Osteoblast (primary cell): ENCODE measurements around the gene CCL26. TPM values are rescaled to one million over a fixed set of nuclear protein-coding genes. Genes with fewer than 3 reads are reported as not detected.

Source experiments
- DNase-seq: peaks from one replicate; pipeline ENCODE4 v3.0.0; 2011; ENCODE audit warnings: low spot score, mixed read lengths; ENCODE audit not compliant: insufficient read length; ENCODE audit errors: missing footprints
- H2AFZ ChIP-seq: 2 replicates; pipeline ENCODE4 v1.6.0; 2011; ENCODE audit warnings: mild to moderate bottlenecking, low read length
- H3K27ac ChIP-seq: 2 replicates; pipeline ENCODE4 v1.5.1; 2011; ENCODE audit warnings: mild to moderate bottlenecking, low read depth, low read length, moderate library complexity
- H3K27me3 ChIP-seq: 2 replicates; pipeline ENCODE4 v1.6.0; 2012; ENCODE audit warnings: mild to moderate bottlenecking, control low read depth, inconsistent platforms, low read length, moderate library complexity; ENCODE audit not compliant: insufficient read depth
- H3K36me3 ChIP-seq: 2 replicates; pipeline ENCODE4 v1.5.1; 2011; ENCODE audit warnings: mild to moderate bottlenecking, low read length, control low read depth, moderate library complexity; ENCODE audit not compliant: insufficient read depth
- H3K4me1 ChIP-seq: 2 replicates; pipeline ENCODE4 v1.5.1; 2011; ENCODE audit warnings: mild to moderate bottlenecking, low read length, control low read depth, moderate library complexity; ENCODE audit not compliant: insufficient read depth
- H3K4me2 ChIP-seq: 2 replicates; pipeline ENCODE4 v1.6.0; 2011; ENCODE audit warnings: mild to moderate bottlenecking, low read length; ENCODE audit not compliant: insufficient read depth
- H3K4me3 ChIP-seq: fragments of 200-600 bp; sonication (generic); 3 replicates; pipeline ENCODE4 v1.5.1; 2012; ENCODE audit warnings: mild to moderate bottlenecking, low read length, inconsistent platforms; ENCODE audit not compliant: insufficient read depth
- H3K79me2 ChIP-seq: 2 replicates; pipeline ENCODE4 v1.6.0; 2012; ENCODE audit warnings: mild to moderate bottlenecking, low read length, control low read depth, inconsistent platforms; ENCODE audit not compliant: insufficient read depth
- H3K9me3 ChIP-seq: 2 replicates; pipeline ENCODE4 v1.5.1; 2011; ENCODE audit warnings: low read depth, low read length, control low read depth
- H4K20me1 ChIP-seq: 2 replicates; pipeline ENCODE4 v1.6.0; 2012; ENCODE audit warnings: mild to moderate bottlenecking, low read length, control low read depth; ENCODE audit not compliant: insufficient read depth
- total RNA-seq: library from RNA; depleted of rRNA; stranded (reverse); fragments of >200 nt; gene quantifications from 2 replicates; pipeline ENCODE4 v1.2.3, GENCODE V29; 2012
- TF ChIP-seq, protein P1 (sequence below): IDR thresholded peaks from 2 replicates; pipeline ENCODE4 v1.5.1; 2011; ENCODE audit warnings: mild to moderate bottlenecking, low read depth, low read length, moderate library complexity; ENCODE audit errors: extremely low read depth

The CCL26 gene
- total RNA-seq, 1 donor: 1.1 TPM

DNA sequence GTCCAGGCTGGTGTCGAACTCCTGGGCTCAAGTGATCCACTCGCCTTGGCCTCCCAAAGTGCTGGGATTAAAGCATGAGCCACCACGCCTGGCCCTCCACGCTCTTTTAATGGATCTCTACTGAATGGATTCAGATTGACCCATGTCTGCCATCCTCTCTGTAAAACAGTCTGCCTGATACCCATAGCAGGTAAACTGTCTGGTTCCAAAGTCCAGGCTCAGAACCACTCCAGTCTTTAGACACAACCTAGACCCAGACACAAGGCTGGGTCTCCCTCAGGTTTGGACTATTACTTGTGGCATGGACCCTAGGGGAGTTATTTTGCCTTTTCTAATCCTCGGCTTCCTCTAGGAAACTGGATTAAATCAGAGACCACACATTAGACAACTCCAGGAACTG lies 52.4 kb downstream of the CCL26 start:
- no peaks in the 10 kb centered on the region for H3K27me3 ChIP-seq
- TF ChIP-seq, protein P1, sequence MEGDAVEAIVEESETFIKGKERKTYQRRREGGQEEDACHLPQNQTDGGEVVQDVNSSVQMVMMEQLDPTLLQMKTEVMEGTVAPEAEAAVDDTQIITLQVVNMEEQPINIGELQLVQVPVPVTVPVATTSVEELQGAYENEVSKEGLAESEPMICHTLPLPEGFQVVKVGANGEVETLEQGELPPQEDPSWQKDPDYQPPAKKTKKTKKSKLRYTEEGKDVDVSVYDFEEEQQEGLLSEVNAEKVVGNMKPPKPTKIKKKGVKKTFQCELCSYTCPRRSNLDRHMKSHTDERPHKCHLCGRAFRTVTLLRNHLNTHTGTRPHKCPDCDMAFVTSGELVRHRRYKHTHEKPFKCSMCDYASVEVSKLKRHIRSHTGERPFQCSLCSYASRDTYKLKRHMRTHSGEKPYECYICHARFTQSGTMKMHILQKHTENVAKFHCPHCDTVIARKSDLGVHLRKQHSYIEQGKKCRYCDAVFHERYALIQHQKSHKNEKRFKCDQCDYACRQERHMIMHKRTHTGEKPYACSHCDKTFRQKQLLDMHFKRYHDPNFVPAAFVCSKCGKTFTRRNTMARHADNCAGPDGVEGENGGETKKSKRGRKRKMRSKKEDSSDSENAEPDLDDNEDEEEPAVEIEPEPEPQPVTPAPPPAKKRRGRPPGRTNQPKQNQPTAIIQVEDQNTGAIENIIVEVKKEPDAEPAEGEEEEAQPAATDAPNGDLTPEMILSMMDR: no peak
- H4K20me1 ChIP-seq: no peaks in the 10 kb centered on the region
- no peaks in the 10 kb centered on the region for H3K9me3 ChIP-seq
- no peak overlapping the region for H3K27ac ChIP-seq
- H3K36me3 ChIP-seq: no peaks in the 10 kb centered on the region
- no peak overlapping the region for H2AFZ ChIP-seq
- H3K79me2 ChIP-seq: no peaks in the 10 kb centered on the region
- no peak overlapping the region for H3K4me3 ChIP-seq
- H3K4me2 ChIP-seq: no peak overlapping the region
- H3K4me1 ChIP-seq: peaks cover 14% of the 10 kb centered on the region
- DNase-seq: no peak

Other genes starting within 250 kb of the CCL26 start
- gene HIP1, start 33.3 kb downstream of the CCL26 start, total RNA-seq: 24.2 and 25.7 TPM in 2 replicates
- gene CCL24, start 41.6 kb upstream of the CCL26 start, total RNA-seq: not detected in 2 replicates
- 27.4 and 27.5 TPM in 2 replicates for gene RHBDD2, start 106.8 kb upstream of the CCL26 start, total RNA-seq
- gene POR, start 142.9 kb upstream of the CCL26 start, total RNA-seq: 70.4 and 73.1 TPM in 2 replicates
- gene TMEM120A, start 222.4 kb upstream of the CCL26 start, total RNA-seq: 25.3 and 32.1 TPM in 2 replicates